GM23338 (cell line): Measurements from ENCODE around the gene PTPRN2. TPM values are rescaled to one million over a fixed set of nuclear protein-coding genes. Genes with fewer than 3 reads are reported as not detected.

ENCODE experiments used
- ATAC-seq: fragments of 200-7000 bp; cut with Tn5 transposase; 3 replicates; pipeline ENCODE4 v1.9.1; 2020
- DNase-seq: peaks from one replicate; pipeline ENCODE4 v3.0.0-alpha.2; 2015; ENCODE audit warnings: low spot score
- H2AFZ ChIP-seq: fragments of 200-600 bp; sonication (generic); 2 replicates; pipeline ENCODE4 v1.8.0; 2016; ENCODE audit warnings: antibody characterized with exemption, mild to moderate bottlenecking, moderate library complexity
- H3F3A ChIP-seq: fragments of 200-600 bp; sonication (generic); replicated peaks from 2 replicates; pipeline ENCODE4 v1.8.0; 2017; ENCODE audit warnings: antibody characterized with exemption, mixed run types, low read depth
- H3K27ac ChIP-seq: fragments of 200-600 bp; sonication (generic); 2 replicates; pipeline ENCODE4 v1.6.1; 2016; ENCODE audit warnings: low read depth
- H3K27me3 ChIP-seq: fragments of 200-600 bp; sonication (generic); 2 replicates; pipeline ENCODE4 v1.8.0; 2016; ENCODE audit warnings: mild to moderate bottlenecking, mixed run types, moderate library complexity; ENCODE audit not compliant: insufficient read depth
- H3K36me3 ChIP-seq: fragments of 200-600 bp; sonication (generic); 2 replicates; pipeline ENCODE4 v1.8.0; 2016; ENCODE audit warnings: mild to moderate bottlenecking; ENCODE audit not compliant: insufficient read depth
- H3K4me1 ChIP-seq: fragments of 200-600 bp; sonication (generic); 2 replicates; pipeline ENCODE4 v1.8.0; 2016; ENCODE audit warnings: mild to moderate bottlenecking, moderate library complexity; ENCODE audit not compliant: insufficient read depth
- H3K4me2 ChIP-seq: fragments of 200-600 bp; sonication (generic); 2 replicates; pipeline ENCODE4 v1.7.1; 2017; ENCODE audit warnings: mixed run types
- H3K4me3 ChIP-seq: fragments of 200-600 bp; sonication (generic); 2 replicates; pipeline ENCODE4 v1.6.1; 2016; ENCODE audit warnings: mixed run types
- H3K79me2 ChIP-seq: fragments of 200-600 bp; sonication (generic); replicated peaks from 2 replicates; pipeline ENCODE4 v1.8.0; 2017; ENCODE audit warnings: mild to moderate bottlenecking; ENCODE audit not compliant: insufficient read depth
- H3K9me2 ChIP-seq: fragments of 200-600 bp; sonication (generic); 2 replicates; pipeline ENCODE4 v1.8.0; 2017; ENCODE audit not compliant: insufficient read depth
- H4K20me1 ChIP-seq: fragments of 200-600 bp; sonication (generic); replicated peaks from 2 replicates; pipeline ENCODE4 v1.8.0; 2017; ENCODE audit warnings: mild to moderate bottlenecking; ENCODE audit not compliant: insufficient read depth
- H3K27ac Mint-ChIP-seq: 2 replicates; pipeline ENCODE4 v1.8.0; 2020; ENCODE audit warnings: inconsistent platforms, mild to moderate bottlenecking, moderate library complexity, mixed read lengths
- H3K27me3 Mint-ChIP-seq: 3 replicates; pipeline ENCODE4 v1.8.0; 2022; ENCODE audit warnings: low read depth, mild to moderate bottlenecking, moderate library complexity, mixed read lengths, inconsistent platforms; ENCODE audit not compliant: insufficient read depth, poor library complexity
- H3K36me3 Mint-ChIP-seq: 3 replicates; pipeline ENCODE4 v1.8.0; 2021; ENCODE audit warnings: low read depth, mild to moderate bottlenecking, inconsistent platforms, moderate library complexity, mixed read lengths
- H3K4me1 Mint-ChIP-seq: 3 replicates; pipeline ENCODE4 v1.8.0; 2020; ENCODE audit warnings: mild to moderate bottlenecking, inconsistent platforms, mixed read lengths
- H3K4me3 Mint-ChIP-seq: 3 replicates; pipeline ENCODE4 v1.8.0; 2021; ENCODE audit warnings: moderate library complexity, mild to moderate bottlenecking, inconsistent platforms, mixed read lengths
- H3K9me3 Mint-ChIP-seq: 3 replicates; pipeline ENCODE4 v1.8.0; 2020; ENCODE audit warnings: moderate library complexity, mild to moderate bottlenecking, inconsistent platforms, mixed read lengths
- CREB1 ChIP-seq: fragments of 250-450 bp; sonication (Bioruptor Pico); IDR thresholded peaks from 2 replicates; pipeline ENCODE4 v1.5.0; 2020; ENCODE audit warnings: low read depth, mild to moderate bottlenecking, moderate library complexity
- ETS1 ChIP-seq: IDR thresholded peaks from 2 replicates; pipeline ENCODE4 v1.6.1; 2016; ENCODE audit warnings: antibody characterized with exemption
- EZH2 ChIP-seq: fragments of 200-600 bp; sonication (generic); IDR thresholded peaks from one replicate; pipeline ENCODE4 v1.8.0; 2017; ENCODE audit warnings: antibody characterized with exemption, mild to moderate bottlenecking, low read depth; ENCODE audit not compliant: unreplicated experiment
- EZH2phosphoT487 ChIP-seq: fragments of 200-600 bp; sonication (generic); IDR thresholded peaks from one replicate; pipeline ENCODE4 v1.8.1; 2018; ENCODE audit warnings: antibody characterized with exemption; ENCODE audit not compliant: unreplicated experiment
- NANOG ChIP-seq: IDR thresholded peaks from 2 replicates; pipeline ENCODE4 v1.6.1; 2016; ENCODE audit warnings: antibody characterized with exemption, borderline replicate concordance
- POLR2AphosphoS5 ChIP-seq: IDR thresholded peaks from 2 replicates; pipeline ENCODE4 v1.6.1; 2016; ENCODE audit warnings: antibody characterized with exemption, low read depth
- STAT1 ChIP-seq: IDR thresholded peaks from one replicate; pipeline ENCODE4 v1.6.1; 2016; ENCODE audit warnings: antibody characterized with exemption; ENCODE audit not compliant: unreplicated experiment
- ZNF114 ChIP-seq: fragments of 250-450 bp; sonication (Bioruptor Pico); IDR thresholded peaks from 2 replicates; pipeline ENCODE4 v1.5.0; 2020; ENCODE audit warnings: mild to moderate bottlenecking, moderate library complexity
- ZNF331 ChIP-seq: fragments of 250-450 bp; sonication (Bioruptor Pico); IDR thresholded peaks from 2 replicates; pipeline ENCODE4 v1.5.0; 2020; ENCODE audit warnings: low read depth, mild to moderate bottlenecking, moderate library complexity
- ZNF462 ChIP-seq: fragments of 250-450 bp; sonication (Bioruptor Pico); IDR thresholded peaks from 2 replicates; pipeline ENCODE4 v1.5.0; 2020; ENCODE audit warnings: mild to moderate bottlenecking, moderate library complexity
- polyA plus RNA-seq: library from polyadenylated mRNA; unstranded; fragments of >200 nt; fragmentation: Nextera tagmentation; extraction: Ambion mirVana; gene quantifications from 2 replicates; pipeline ENCODE4 v1.2.1, GENCODE V29; 2016
- total RNA-seq: library from RNA; depleted of rRNA; stranded (reverse); fragments of >200 nt; shearing (Covaris generic); gene quantifications from 2 replicates; pipeline ENCODE4 v1.2.3, GENCODE V29; 2014
- TF ChIP-seq, protein P1 (sequence below): IDR thresholded peaks from one replicate; pipeline ENCODE4 v1.6.1; 2018; ENCODE audit warnings: antibody characterized with exemption; ENCODE audit not compliant: unreplicated experiment
- TF ChIP-seq, protein P2 (sequence below), 2 experiments: fragments of 200-600 bp in 1 of 2; sonication (generic) in 1 of 2; conservative IDR thresholded peaks; 2 replicates each; pipeline versions ENCODE4 v1.5.1 to v1.6.1; 2016 to 2017; ENCODE audit warnings: antibody characterized with exemption in 2 of 2, low read depth in 2 of 2, mild to moderate bottlenecking in 2 of 2, moderate library complexity in 1 of 2

The PTPRN2 gene
- total and polyA plus RNA-seq, 2 experiments from 2014 or later, result 0.87 to 4.0 TPM

DNA sequence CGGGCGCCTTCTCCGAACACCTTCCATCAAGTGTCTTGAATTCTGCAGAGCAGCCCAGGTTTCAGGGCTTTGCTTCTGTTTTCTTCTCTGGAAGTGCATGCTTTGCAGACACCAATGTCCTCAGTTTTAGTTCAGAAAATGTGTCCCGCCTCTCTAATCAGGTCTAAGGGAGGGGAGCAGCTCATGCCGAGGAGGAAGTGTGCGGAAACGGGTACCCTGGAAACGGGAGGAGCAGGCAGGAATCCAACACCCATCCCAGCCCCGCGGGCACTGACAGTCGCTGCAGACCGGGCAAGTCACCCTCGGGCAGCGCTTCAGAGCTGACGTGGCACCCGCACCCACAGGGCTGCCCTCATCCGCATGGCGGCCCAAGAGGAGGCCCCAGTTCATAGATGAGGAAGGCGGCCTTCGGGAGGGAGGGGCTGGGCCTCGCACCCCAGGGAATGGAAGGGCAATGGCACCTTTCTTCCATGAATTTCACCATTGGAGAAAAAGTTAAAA lies 912.1 kb downstream of the PTPRN2 start (continued):
- TF ChIP-seq, protein P1, sequence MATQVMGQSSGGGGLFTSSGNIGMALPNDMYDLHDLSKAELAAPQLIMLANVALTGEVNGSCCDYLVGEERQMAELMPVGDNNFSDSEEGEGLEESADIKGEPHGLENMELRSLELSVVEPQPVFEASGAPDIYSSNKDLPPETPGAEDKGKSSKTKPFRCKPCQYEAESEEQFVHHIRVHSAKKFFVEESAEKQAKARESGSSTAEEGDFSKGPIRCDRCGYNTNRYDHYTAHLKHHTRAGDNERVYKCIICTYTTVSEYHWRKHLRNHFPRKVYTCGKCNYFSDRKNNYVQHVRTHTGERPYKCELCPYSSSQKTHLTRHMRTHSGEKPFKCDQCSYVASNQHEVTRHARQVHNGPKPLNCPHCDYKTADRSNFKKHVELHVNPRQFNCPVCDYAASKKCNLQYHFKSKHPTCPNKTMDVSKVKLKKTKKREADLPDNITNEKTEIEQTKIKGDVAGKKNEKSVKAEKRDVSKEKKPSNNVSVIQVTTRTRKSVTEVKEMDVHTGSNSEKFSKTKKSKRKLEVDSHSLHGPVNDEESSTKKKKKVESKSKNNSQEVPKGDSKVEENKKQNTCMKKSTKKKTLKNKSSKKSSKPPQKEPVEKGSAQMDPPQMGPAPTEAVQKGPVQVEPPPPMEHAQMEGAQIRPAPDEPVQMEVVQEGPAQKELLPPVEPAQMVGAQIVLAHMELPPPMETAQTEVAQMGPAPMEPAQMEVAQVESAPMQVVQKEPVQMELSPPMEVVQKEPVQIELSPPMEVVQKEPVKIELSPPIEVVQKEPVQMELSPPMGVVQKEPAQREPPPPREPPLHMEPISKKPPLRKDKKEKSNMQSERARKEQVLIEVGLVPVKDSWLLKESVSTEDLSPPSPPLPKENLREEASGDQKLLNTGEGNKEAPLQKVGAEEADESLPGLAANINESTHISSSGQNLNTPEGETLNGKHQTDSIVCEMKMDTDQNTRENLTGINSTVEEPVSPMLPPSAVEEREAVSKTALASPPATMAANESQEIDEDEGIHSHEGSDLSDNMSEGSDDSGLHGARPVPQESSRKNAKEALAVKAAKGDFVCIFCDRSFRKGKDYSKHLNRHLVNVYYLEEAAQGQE, result no peak

GRCh38 chr7:157674715-157675426 lies 912.8 kb downstream of the PTPRN2 start:
- Mint-ChIP-seq H3K27ac (no peak overlapping the region), H3K4me3 (no peak overlapping the region), H3K9me3 (peaks cover 99% of the 10 kb centered on the region), H3K36me3 (peaks cover 49% of the 10 kb centered on the region), H3K27me3 (peaks cover 16% of the 10 kb centered on the region), H3K4me1 (no peaks in the 10 kb centered on the region)
- no peak for DNase-seq
- H3K4me1 ChIP-seq, result no peaks in the 10 kb centered on the region
- H4K20me1 ChIP-seq, result no peaks in the 10 kb centered on the region
- H3F3A ChIP-seq, result no peaks in the 10 kb centered on the region
- no peak overlapping the region for H3K4me3 ChIP-seq
- H3K36me3 ChIP-seq, result no peaks in the 10 kb centered on the region
- H3K4me2 ChIP-seq, result no peak overlapping the region
- H3K27me3 ChIP-seq, result peaks cover 15% of the 10 kb centered on the region
- H3K79me2 ChIP-seq, result no peaks in the 10 kb centered on the region
- no peak overlapping the region for H2AFZ ChIP-seq
- no peaks in the 10 kb centered on the region for H3K9me2 ChIP-seq
- ATAC-seq, result no peak
- no peak overlapping the region for H3K27ac ChIP-seq
- TF ChIP-seq ZNF462 (CRISPR knock-in tag) (no peak), NANOG (no peak), ZNF114 (CRISPR knock-in tag) (no peak), ETS1 (no peak), ZNF331 (CRISPR knock-in tag) (no peak), EZH2phosphoT487 (no peak), CREB1 (CRISPR knock-in tag) (no peak), STAT1 (no peak), POLR2AphosphoS5 (no peak), EZH2 (no peak)
- TF ChIP-seq, protein P2, sequence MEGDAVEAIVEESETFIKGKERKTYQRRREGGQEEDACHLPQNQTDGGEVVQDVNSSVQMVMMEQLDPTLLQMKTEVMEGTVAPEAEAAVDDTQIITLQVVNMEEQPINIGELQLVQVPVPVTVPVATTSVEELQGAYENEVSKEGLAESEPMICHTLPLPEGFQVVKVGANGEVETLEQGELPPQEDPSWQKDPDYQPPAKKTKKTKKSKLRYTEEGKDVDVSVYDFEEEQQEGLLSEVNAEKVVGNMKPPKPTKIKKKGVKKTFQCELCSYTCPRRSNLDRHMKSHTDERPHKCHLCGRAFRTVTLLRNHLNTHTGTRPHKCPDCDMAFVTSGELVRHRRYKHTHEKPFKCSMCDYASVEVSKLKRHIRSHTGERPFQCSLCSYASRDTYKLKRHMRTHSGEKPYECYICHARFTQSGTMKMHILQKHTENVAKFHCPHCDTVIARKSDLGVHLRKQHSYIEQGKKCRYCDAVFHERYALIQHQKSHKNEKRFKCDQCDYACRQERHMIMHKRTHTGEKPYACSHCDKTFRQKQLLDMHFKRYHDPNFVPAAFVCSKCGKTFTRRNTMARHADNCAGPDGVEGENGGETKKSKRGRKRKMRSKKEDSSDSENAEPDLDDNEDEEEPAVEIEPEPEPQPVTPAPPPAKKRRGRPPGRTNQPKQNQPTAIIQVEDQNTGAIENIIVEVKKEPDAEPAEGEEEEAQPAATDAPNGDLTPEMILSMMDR (conservative IDR thresholded peaks at IDR 0.05; ENCODE audit: low read depth in 2 of 2), result no peak
